SK-MEL-5 (cell line): Measurements from ENCODE around the gene ARMH4. TPM values are rescaled to one million over a fixed set of nuclear protein-coding genes. Genes with fewer than 3 reads are reported as not detected.

Source experiments
- DNase-seq: peaks from one replicate; pipeline ENCODE4 v3.0.0-alpha.2; 2016; ENCODE audit warnings: low read depth, low spot score
- in situ Hi-C: cut with HindIII; loops from 2 replicates; pipeline ENCODE4 v1.10.0; 2016; ENCODE audit warnings: low sequenced_read_pairs, high pct_unique_total_duplicates, low pct_unique_long_range_greater_than_20kb
- polyA plus RNA-seq, 2 experiments: library from polyadenylated mRNA; depleted of rRNA; stranded (reverse); fragments of >200 nt; gene quantifications; 2 replicates each; pipeline ENCODE4 v1.2.3, GENCODE V29; 2015
- total RNA-seq: library from RNA; depleted of rRNA; stranded (reverse); fragments of >200 nt; shearing (Covaris generic); gene quantifications from 2 replicates; pipeline ENCODE4 v1.2.3, GENCODE V29; 2014; rRNA removed

The ARMH4 gene, protein sequence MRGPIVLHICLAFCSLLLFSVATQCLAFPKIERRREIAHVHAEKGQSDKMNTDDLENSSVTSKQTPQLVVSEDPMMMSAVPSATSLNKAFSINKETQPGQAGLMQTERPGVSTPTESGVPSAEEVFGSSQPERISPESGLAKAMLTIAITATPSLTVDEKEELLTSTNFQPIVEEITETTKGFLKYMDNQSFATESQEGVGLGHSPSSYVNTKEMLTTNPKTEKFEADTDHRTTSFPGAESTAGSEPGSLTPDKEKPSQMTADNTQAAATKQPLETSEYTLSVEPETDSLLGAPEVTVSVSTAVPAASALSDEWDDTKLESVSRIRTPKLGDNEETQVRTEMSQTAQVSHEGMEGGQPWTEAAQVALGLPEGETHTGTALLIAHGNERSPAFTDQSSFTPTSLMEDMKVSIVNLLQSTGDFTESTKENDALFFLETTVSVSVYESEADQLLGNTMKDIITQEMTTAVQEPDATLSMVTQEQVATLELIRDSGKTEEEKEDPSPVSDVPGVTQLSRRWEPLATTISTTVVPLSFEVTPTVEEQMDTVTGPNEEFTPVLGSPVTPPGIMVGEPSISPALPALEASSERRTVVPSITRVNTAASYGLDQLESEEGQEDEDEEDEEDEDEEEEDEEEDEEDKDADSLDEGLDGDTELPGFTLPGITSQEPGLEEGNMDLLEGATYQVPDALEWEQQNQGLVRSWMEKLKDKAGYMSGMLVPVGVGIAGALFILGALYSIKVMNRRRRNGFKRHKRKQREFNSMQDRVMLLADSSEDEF
- total RNA-seq, result 2.9 and 3.1 TPM in 2 replicates
- polyA plus RNA-seq (2015; cell fraction: cytosol; rRNA removed), result 5.9 and 7.3 TPM in 2 replicates
- 0.39 and 4.2 TPM in 2 replicates for polyA plus RNA-seq (2015; cell fraction: nucleus; rRNA removed)

- peak; percentile 85 for DNase-seq
- in situ Hi-C loops, result no loop called here
Observed at GRCh38 chr14:58152014-58152857, at the start of gene ARMH4. Gene ARMH4, minus strand, starts transcription at chr14:58152213. Its CDS starts 12,855 bp downstream, at chr14:58139358.

DNA sequence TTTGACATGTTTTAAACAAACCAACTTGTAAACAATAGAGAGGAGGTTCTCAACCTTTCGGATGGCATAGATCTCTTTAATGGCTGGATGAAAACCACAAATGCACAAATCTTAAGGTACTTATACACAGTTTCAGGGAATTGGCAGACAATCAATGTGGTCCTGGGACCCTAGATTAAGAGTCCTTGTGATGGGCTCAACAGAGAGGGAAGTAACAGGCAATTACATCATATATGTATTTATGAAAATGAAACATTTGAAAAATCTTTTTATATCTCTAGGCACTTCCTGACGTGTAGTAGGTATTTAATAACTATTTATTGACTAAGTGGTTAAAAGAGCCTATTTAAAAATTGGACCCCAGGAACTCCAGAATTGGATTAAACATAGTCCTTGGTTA, 48.8 kb upstream of the ARMH4 start:
- in situ Hi-C loops, result no loop called here
- DNase-seq, result no peak

DNA sequence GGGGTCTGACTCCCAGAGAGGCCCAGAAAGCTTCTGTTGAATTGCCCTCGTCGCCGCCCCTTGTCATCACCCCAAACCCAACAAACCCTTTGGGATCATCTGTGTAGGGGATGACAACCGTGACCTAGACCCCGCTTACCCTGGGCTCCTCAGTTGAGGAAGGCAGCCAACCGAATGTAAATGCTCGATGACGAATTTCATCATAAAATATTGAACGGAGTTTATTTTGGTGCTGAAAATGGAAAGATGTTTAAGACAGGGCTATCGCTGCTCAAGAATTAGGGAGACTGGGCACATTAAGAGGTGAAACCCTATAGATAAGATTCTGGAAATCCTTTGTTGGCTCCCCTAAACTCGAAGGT, 48.4 kb upstream of the ARMH4 start:
- in situ Hi-C loops, result no loop called here
- DNase-seq, result no peak

DNA sequence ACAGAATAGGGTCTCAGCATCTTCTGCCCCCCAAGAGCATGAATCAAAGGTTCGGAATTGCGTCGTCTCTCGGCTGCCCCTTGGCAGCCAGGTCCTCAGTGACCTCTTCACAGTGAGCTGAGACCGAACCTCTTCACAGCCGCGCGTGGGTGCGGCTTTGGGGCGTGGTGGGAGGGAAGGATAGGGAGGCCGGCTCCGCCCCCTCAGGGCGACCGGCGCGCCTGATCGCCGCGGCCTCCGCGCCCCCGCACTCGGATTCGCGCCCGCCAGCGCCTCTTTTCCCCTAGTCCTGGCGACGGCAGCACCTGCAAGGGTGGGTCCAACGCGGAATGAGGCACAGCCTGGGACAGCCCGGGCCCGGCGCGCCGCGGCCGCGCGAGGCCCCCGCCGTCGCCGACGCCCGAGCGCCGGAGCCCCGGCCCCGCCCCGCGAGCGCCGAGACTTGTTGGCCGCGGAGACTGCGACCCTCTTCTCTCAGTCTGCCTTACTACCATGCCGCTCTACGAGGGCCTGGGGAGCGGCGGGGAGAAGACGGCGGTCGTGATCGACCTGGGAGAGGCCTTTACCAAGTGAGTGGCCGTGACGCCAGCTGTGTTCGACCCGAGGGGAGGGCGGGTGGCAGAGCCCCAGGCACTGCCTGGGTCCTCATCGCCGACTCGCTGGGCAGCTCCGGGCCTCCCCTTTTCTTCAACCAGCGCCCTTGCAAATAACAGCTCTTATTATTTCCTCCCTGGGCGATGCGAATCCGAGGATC, 47.9 kb upstream of the ARMH4 start, which contains the start of gene ACTR10:
Gene ACTR10, plus strand, starts transcription at position 424 of the 754 bp plus-strand sequence. Its CDS starts 69 bp downstream, at position 493.
- in situ Hi-C loops, result no loop called here
- peak; percentile 78 for DNase-seq

DNA sequence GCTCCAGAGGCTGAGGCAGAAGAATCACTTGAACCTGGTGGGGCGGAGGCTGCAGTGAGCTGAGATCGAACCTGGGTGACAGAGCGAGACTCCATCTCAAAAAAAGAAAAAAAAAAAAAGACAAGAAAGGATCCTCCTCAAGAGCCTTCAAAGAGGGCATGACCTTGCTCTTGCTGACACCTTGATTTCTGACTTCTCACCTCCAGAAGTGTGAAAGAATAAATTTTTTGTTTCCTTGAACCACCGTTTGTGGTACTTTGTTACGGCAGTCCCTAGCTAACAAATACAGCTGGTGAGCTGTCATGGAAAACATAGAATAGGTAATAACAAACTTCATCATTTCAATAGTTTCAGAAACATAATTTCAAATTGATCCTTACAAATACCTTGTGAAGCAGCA, 46.1 kb upstream of the ARMH4 start:
- in situ Hi-C loops, result no loop called here
- DNase-seq, result no peak

DNA sequence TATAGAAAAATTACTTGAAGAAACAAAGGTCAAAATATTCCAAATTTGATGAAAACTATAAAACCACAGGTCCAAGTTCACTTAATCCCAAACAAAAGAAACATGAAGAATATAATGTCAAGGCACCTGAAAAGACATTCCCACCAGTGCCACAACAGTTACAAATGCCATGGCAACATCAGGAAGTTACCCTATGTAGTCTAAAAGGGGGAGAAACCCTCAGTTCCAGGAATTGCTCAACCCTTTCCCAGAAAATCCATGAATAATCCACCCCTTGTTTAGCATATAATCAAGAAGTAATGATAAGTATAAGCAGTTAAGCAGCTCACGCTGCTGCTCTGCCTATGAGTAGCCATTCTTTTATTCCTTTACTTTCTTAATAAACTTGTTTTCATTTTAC, 44.2 kb upstream of the ARMH4 start:
- in situ Hi-C loops, result no loop called here
- no peak for DNase-seq

GRCh38 chr14:58193542-58193941, 41.5 kb upstream of the ARMH4 start:
- in situ Hi-C loops, result no loop called here
- no peak for DNase-seq

DNA sequence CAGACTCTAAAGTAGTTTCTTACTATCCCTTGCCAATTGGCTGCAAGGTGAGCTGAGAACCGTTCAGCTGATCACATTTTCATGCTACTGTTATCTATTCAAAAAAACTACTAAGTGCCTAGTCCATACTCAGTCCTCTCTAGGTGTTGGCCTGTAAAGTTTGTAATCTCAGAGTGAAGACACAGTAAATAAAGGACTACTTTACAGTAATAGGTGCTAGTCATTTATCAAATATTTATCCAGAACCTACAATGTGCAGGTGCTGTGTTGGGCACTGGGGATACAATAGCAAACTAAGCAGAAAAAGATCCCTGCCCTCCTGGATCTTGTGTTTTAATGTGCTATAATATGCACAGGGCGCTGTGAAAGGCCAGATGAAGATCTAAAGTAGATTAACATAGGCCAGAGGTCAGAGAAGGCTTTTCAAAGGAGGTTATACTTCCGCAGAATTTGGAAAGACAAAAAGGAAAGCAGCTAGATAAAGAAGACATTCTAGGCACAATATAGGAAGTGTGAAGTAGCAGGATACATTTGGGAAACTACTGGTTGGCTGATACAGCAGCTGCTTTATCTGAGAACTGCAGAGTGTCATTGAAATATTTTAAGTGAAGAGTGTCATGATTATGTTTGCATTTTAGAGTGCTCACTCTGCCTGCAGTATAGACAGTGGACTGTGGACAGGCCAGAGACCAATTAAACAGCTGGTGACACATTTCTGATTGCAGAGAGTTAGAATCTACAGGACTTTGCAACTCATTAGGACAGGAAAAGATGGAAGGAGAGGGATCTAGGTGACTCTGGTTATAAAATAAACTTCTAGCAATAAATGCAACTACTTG, 40.0 kb upstream of the ARMH4 start:
- no peak for DNase-seq
- in situ Hi-C loops, result no loop called here

GRCh38 chr14:58189176-58189575, 37.2 kb upstream of the ARMH4 start:
- in situ Hi-C loops, result no loop called here
- no peak for DNase-seq

GRCh38 chr14:58177125-58177524, 25.1 kb upstream of the ARMH4 start:
- DNase-seq, result no peak
- in situ Hi-C loops, result no loop called here

GRCh38 chr14:58171090-58171489, 19.1 kb upstream of the ARMH4 start:
- in situ Hi-C loops, result no loop called here
- peak; percentile 81 for DNase-seq

GRCh38 chr14:58167891-58168290, 15.9 kb upstream of the ARMH4 start:
- in situ Hi-C loops, result no loop called here
- no peak for DNase-seq

DNA sequence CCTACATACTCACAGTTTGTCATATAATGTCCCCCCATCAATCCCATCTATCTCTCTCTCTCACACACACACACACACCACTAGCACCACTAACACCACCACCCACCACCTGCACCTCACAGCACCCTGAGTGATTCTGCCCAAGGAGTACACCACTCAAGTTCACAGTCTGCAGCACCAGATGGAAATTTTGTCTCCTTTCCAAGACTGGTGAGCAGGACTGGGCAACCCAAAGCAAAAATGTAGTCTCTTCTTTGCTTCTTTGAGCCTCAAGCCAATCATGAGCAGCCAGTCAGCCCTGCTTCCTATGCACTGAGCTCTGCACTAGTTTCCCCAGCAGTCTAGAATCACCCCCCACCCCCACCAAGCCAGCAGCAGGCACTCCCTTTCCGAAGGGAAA, 15.0 kb upstream of the ARMH4 start:
- DNase-seq, result no peak
- in situ Hi-C loops, result no loop called here

GRCh38 chr14:58166005-58166983, 14.3 kb upstream of the ARMH4 start:
- in situ Hi-C loops, result no loop called here
- DNase-seq, result peak; percentile 82

- in situ Hi-C loops, result no loop called here
Observed at GRCh38 chr14:58160561-58160960, 8.5 kb upstream of the ARMH4 start.

More at GRCh38 chr14:58160561-58160960, 8.5 kb upstream of the ARMH4 start:
- DNase-seq, result no peak
